Measurements from ENCODE around the gene HNRNPAB.

HNRNPAB gene

DNA sequence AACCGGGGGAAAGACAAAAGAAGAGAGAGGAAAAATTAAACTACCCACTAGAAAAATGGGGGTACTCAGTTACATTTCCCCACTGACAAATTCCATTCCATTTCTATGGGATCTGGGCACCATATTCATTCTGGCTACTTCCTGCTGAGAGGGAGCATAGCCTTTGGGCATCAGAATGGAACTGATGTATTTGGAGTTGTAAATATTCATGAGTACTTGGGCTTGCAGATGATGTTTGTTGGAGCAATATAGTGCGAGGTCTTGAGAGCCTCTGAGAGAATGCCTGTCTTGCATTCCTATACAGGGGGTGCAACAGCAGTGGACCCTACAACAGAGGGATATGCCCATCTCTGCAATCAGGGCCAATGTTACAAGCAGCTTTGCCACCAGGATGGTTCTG is 33.9 kb upstream of the HNRNPAB start:
- no peak for DNase-seq (ENCODE audit: low read depth)
- no peak overlapping the region for H3K4me3 ChIP-seq (ENCODE audit: low read length)
- TF ChIP-seq, protein P1, sequence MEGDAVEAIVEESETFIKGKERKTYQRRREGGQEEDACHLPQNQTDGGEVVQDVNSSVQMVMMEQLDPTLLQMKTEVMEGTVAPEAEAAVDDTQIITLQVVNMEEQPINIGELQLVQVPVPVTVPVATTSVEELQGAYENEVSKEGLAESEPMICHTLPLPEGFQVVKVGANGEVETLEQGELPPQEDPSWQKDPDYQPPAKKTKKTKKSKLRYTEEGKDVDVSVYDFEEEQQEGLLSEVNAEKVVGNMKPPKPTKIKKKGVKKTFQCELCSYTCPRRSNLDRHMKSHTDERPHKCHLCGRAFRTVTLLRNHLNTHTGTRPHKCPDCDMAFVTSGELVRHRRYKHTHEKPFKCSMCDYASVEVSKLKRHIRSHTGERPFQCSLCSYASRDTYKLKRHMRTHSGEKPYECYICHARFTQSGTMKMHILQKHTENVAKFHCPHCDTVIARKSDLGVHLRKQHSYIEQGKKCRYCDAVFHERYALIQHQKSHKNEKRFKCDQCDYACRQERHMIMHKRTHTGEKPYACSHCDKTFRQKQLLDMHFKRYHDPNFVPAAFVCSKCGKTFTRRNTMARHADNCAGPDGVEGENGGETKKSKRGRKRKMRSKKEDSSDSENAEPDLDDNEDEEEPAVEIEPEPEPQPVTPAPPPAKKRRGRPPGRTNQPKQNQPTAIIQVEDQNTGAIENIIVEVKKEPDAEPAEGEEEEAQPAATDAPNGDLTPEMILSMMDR (conservative IDR thresholded peaks at IDR 0.05; ENCODE audit: low read depth, low read length), result no peak

DNA sequence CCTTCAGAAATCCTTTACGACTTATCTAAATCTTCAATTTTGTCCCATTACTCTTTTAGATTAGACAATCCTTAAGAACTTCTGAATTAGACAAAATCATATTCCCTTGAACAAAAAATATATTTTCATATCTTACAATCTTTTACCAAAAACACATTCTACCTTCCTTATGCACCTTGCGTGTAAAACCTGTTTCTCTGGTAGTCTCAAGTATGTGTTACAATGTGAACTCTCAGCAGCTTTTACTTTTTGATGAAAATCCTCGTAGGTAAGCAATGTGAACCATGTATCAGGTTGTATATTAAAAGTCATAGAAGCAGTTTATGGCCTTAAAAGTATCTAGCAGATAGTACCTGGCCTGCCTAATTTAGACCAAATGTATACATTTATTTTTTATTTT is 29.9 kb upstream of the HNRNPAB start:
- DNase-seq (ENCODE audit: low read depth), result no peak
- no peak overlapping the region for H3K4me3 ChIP-seq (ENCODE audit: low read length)
- TF ChIP-seq, protein P1 (conservative IDR thresholded peaks at IDR 0.05; ENCODE audit: low read depth, low read length), result no peak

DNA sequence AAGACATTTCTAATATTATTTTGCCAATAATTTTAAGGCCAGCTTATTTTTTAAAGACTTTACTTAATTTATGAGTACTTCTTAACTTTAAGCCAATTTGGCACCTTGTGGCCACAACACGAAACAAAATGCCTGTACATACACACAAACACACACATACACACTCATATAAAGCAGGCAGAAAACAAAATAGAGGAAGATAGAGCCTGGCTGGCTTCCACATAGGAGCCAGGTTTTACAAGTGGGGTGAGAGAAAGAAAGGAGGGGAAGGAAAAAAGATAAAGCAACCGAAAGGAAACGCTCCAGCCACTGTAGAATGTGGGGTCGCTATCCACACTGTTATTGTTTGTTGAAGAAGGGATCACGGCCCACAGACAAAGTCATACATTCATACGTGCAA is 27.5 kb upstream of the HNRNPAB start:
- H3K4me3 ChIP-seq (ENCODE audit: low read length), result no peak overlapping the region
- DNase-seq (ENCODE audit: low read depth), result no peak
- TF ChIP-seq, protein P1 (conservative IDR thresholded peaks at IDR 0.05; ENCODE audit: low read depth, low read length), result no peak

DNA sequence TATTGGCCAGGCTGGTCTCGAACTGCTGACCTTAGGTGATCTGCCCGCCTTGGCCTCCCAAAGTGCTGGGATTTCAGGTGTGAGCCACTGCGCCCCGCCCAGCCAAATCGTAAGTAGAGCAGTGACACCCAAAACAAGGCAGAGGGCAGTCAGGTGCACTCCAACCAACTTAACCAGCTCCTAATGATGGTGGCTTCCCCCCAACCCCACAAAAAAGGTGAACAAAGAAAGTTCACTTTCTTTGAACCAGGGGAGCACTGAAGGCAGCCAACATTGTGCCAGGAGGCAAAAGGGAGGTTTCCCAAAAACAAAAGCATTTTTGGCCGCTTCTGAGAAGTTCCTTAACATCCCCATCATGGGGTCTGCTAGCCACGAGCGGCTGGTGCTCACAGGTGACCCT is 26.8 kb upstream of the HNRNPAB start:
- no peak for DNase-seq (ENCODE audit: low read depth)
- TF ChIP-seq, protein P1 (conservative IDR thresholded peaks at IDR 0.05; ENCODE audit: low read depth, low read length), result no peak
- H3K4me3 ChIP-seq (ENCODE audit: low read length), result no peak overlapping the region

DNA sequence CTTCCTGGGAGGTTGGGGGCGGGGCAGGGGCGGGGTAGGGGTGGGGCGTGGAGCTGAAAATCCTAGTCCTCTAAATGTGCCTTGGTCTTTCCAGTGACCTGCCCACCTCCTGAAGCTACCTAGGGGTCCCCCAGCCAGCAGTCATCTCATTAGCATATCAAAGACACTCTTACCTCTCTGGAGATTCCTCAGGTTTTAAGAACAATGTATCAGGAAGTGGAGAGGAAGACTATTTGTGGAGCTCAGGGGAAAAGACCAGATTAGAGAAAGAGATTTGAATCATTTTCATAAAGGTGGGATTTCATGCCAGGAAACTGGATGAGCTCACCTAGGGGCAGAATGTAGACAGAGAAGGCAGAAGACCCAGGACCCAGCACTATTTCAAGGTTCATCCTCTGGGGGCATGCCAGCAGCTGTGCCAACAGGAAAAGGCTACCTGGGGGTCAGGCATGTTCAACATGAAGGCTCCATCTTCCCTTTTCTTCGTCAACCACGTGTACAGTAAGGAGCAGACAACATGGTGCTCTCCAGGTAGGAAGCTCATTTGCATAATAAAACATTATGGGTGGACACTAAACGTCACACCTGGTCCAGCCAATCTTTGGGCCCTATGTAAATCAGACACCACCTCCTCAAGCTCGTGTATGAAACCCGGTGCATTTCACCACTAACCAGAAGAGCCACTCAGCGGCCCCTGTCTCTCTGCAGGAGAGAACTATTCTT is 24.0 kb upstream of the HNRNPAB start:
- no peak overlapping the region for H3K4me3 ChIP-seq (ENCODE audit: low read length)
- TF ChIP-seq, protein P1 (conservative IDR thresholded peaks at IDR 0.05; ENCODE audit: low read depth, low read length), result no peak
- DNase-seq (ENCODE audit: low read depth), result no peak

DNA sequence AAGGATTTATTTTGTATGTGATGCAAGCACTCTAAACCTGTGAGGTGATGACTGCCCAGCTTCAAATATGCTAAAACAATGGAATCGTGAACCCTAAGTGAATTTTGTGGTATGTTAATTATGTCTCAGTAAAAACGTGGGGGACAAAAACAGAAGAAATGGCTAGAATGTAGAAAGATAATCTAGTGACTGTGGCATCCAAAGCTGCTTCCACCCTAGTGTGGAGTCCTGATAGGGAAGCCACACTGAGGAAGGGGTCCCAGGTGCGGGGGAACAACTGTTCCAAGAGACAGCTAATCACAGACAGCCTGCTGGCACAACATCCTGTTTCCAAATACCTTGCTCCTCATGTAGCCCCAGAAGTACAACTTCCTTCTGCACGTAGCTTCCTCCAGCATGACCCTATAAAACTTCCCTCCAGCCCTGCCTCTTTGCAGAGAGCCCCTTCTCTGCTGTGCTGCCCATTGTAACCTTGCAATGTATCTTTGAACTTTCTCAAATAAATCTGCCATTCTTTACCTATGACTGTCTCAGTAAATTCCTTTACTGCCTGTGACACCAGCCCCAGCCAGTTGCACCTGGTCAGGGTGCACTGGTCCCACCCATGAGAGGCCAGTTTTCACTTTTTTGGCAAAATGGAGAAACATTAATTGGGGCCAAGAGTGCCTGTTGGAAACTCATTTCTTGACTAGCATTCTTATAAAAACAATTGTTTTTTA is 22.0 kb upstream of the HNRNPAB start:
- no peak overlapping the region for H3K4me3 ChIP-seq (ENCODE audit: low read length)
- TF ChIP-seq, protein P1 (conservative IDR thresholded peaks at IDR 0.05; ENCODE audit: low read depth, low read length), result no peak
- no peak for DNase-seq (ENCODE audit: low read depth)

DNA sequence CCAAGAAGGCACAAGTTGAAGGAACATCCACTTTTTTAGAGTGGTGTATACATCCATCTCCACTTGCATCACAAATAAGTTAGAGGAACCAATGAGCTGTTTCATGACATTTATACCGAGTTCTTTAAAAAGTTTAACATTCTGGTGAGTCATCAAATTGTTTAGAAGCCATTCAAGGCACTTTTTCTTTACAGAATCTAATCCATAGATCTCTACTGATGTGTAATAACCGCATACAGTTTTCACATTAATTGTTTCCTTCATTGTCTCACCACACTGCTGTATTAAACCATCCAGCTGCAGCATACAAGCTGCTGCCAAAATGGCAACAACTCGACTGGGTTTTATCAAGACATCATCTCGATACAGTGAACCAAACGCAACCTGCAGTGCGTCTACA is 17.9 kb upstream of the HNRNPAB start:
- TF ChIP-seq, protein P1 (conservative IDR thresholded peaks at IDR 0.05; ENCODE audit: low read depth, low read length), result no peak
- no peak for DNase-seq (ENCODE audit: low read depth)
- no peak overlapping the region for H3K4me3 ChIP-seq (ENCODE audit: low read length)

Measured in retinal pigment epithelial cell (primary cell).